Prostate gland (tissue), 2 donors: ENCODE results near the gene SPATA31C1. TPM values are rescaled to one million over a fixed set of nuclear protein-coding genes. Genes with fewer than 3 reads are reported as not detected.
"Not testable (repeated sequence)": the region's sequence is repeated elsewhere in the genome, so short reads cannot be mapped to it uniquely, and the experiment has no call there.

Source experiments
- DNase-seq: peaks from one replicate; pipeline ENCODE4 v3.0.0-alpha.2; 2019; ENCODE audit warnings: low spot score
- H3K27ac ChIP-seq, 2 donors: fragments of 200-600 bp; sonication (generic); 2 replicates each; pipeline ENCODE4 v1.5.1; 2017 to 2019
- H3K27me3 ChIP-seq: fragments of 200-600 bp; sonication (generic); replicated peaks from 2 replicates; pipeline ENCODE4 v1.5.1; 2019; ENCODE audit not compliant: insufficient read depth
- H3K36me3 ChIP-seq, 2 donors: fragments of 200-600 bp; sonication (generic); 1 replicate in 1 of 2; 2 replicates in 1 of 2; pipeline versions ENCODE4 v1.5.1 to v1.8.1; 2017 to 2019
- H3K4me1 ChIP-seq: fragments of 200-600 bp; sonication (generic); replicated peaks from 2 replicates; pipeline ENCODE4 v1.5.1; 2019
- H3K4me3 ChIP-seq, 2 donors: fragments of 200-600 bp; sonication (generic); 2 replicates each; pipeline ENCODE4 v1.5.1; 2017 to 2019
- H3K9me3 ChIP-seq: fragments of 200-600 bp; sonication (generic); 2 replicates; pipeline ENCODE4 v1.5.1; 2017
- CTCF ChIP-seq, 4 experiments: fragments of 200-600 bp in 2 of 4; fragments of 450-650 bp in 2 of 4; sonication (generic) in 2 of 4; IDR thresholded peaks; 1 replicate in 3 of 4; 2 replicates in 1 of 4; pipeline ENCODE4 v1.5.1; 2016 to 2019; ENCODE audit warnings: antibody characterized with exemption in 4 of 4, mild to moderate bottlenecking in 2 of 4, moderate library complexity in 2 of 4
- POLR2A ChIP-seq: fragments of 450-650 bp; IDR thresholded peaks from one replicate; pipeline ENCODE4 v1.6.1; 2016; ENCODE audit warnings: antibody characterized with exemption, mild to moderate bottlenecking
- POLR2AphosphoS5 ChIP-seq: sonication (generic); formaldehyde crosslinking; IDR thresholded peaks from one replicate; pipeline ENCODE4 v1.6.1; 2017; ENCODE audit warnings: antibody characterized with exemption
- WGBS: methylation state at CpG from one replicate; pipeline ENCODE4 v1.1.5; 2018; 5-methylcytosine and 5-hydroxymethylcytosine counted together
- intact Hi-C: fragments of 100-400 bp; cut with DNase I; formaldehyde crosslinking; loops from one replicate; pipeline ENCODE4 v1.14.2; 2022
- total RNA-seq, 2 donors: library from RNA; depleted of rRNA; stranded (reverse); fragments of >200 nt; gene quantifications; one replicate each; pipeline ENCODE4 v1.1.0, GENCODE V29; 2016

Gene SPATA31C1
- total RNA-seq, 2 donors from 2014 or later = 0.97 TPM; not detected in 1

- Histone ChIP-seq H3K27me3 (no peaks in the 10 kb centered on the region), H3K36me3 (no peaks in the 10 kb centered on the region), H3K9me3 (no peaks in the 10 kb centered on the region), H3K27ac (no peak overlapping the region), H3K4me3 (no peak overlapping the region), H3K4me1 (no peaks in the 10 kb centered on the region)
- 88% methylated on average over 4 of the region's 4 CpGs for WGBS
- TF ChIP-seq CTCF (IDR thresholded peaks at IDR 0.05) (no peak), POLR2AphosphoS5 (no peak), POLR2A (no peak)
- intact Hi-C loops = no loop called here
- DNase-seq = no peak
Measured at GRCh38 chr9:87894998-87895625, 22.6 kb upstream of the SPATA31C1 start.

GRCh38 chr9:87896891-87897290 is 20.9 kb upstream of the SPATA31C1 start:
- H3K27me3 ChIP-seq = no peaks in the 10 kb centered on the region
- H3K4me1 ChIP-seq = no peaks in the 10 kb centered on the region
- no peaks in the 10 kb centered on the region for H3K9me3 ChIP-seq
- TF ChIP-seq CTCF (IDR thresholded peaks at IDR 0.05) (no peak), POLR2AphosphoS5 (no peak), POLR2A (no peak)
- H3K4me3 ChIP-seq = no peak overlapping the region
- intact Hi-C loops = no loop called here
- no peaks in the 10 kb centered on the region for H3K36me3 ChIP-seq
- H3K27ac ChIP-seq = no peak overlapping the region
- DNase-seq = no peak

- intact Hi-C loops = no loop called here
- no peak for DNase-seq
- Histone ChIP-seq H3K4me3 (no peak overlapping the region), H3K9me3 (no peaks in the 10 kb centered on the region), H3K36me3 (no peaks in the 10 kb centered on the region), H3K27me3 (no peaks in the 10 kb centered on the region), H3K27ac (no peak overlapping the region), H3K4me1 (no peaks in the 10 kb centered on the region)
- TF ChIP-seq POLR2A = no peak
Measured at GRCh38 chr9:87898151-87898550, 19.6 kb upstream of the SPATA31C1 start.

GRCh38 chr9:87902371-87902770 is 15.4 kb upstream of the SPATA31C1 start:
- DNase-seq, H3K36me3 ChIP-seq, H3K27ac ChIP-seq, intact Hi-C loops, H3K4me1 ChIP-seq, H3K9me3 ChIP-seq, H3K4me3 ChIP-seq, H3K27me3 ChIP-seq: not testable (repeated sequence)
- 76% methylated on average over 11 of the region's 11 CpGs for WGBS

- intact Hi-C loops = no loop called here
- WGBS = 86% methylated on average over 20 of the region's 20 CpGs
- Histone ChIP-seq H3K9me3 (no peaks in the 10 kb centered on the region), H3K4me1 (no peaks in the 10 kb centered on the region), H3K27ac (no peak overlapping the region), H3K27me3 (no peaks in the 10 kb centered on the region), H3K36me3 (no peaks in the 10 kb centered on the region), H3K4me3 (no peak overlapping the region)
- DNase-seq = no peak
- TF ChIP-seq CTCF (IDR thresholded peaks at IDR 0.05) = no peak
- TF ChIP-seq POLR2A = no peak
- no peak for TF ChIP-seq POLR2AphosphoS5
Measured at GRCh38 chr9:87909310-87910041, 8.3 kb upstream of the SPATA31C1 start.

GRCh38 chr9:87910821-87911220 is 6.9 kb upstream of the SPATA31C1 start:
- Histone ChIP-seq H3K9me3 (no peaks in the 10 kb centered on the region), H3K27me3 (no peaks in the 10 kb centered on the region), H3K27ac (no peak overlapping the region), H3K36me3 (no peaks in the 10 kb centered on the region), H3K4me3 (no peak overlapping the region), H3K4me1 (no peaks in the 10 kb centered on the region)
- no peak for TF ChIP-seq POLR2A
- no peak for TF ChIP-seq CTCF (IDR thresholded peaks at IDR 0.05)
- no peak for TF ChIP-seq POLR2AphosphoS5
- 78% methylated on average over 3 of the region's 3 CpGs for WGBS
- no peak for DNase-seq
- intact Hi-C loops = no loop called here

GRCh38 chr9:87919013-87919412 is 1.3 kb downstream of the SPATA31C1 start:
- 51% methylated on average over 13 of the region's 13 CpGs for WGBS

GRCh38 chr9:87921561-87921960 is 3.8 kb downstream of the SPATA31C1 start:
- WGBS = 68% methylated on average over 8 of the region's 8 CpGs
- H3K4me3 ChIP-seq, DNase-seq, H3K36me3 ChIP-seq, H3K9me3 ChIP-seq, intact Hi-C loops, H3K27me3 ChIP-seq, H3K4me1 ChIP-seq, H3K27ac ChIP-seq: not testable (repeated sequence)

More at GRCh38 chr9:87919013-87919412, 1.3 kb downstream of the SPATA31C1 start:
- H3K27ac ChIP-seq, DNase-seq, H3K9me3 ChIP-seq, H3K4me3 ChIP-seq, H3K36me3 ChIP-seq, H3K4me1 ChIP-seq, H3K27me3 ChIP-seq, intact Hi-C loops: not testable (repeated sequence)
